A549 (cell line): ENCODE data around the gene IGF1R.

Experiments
- JUN ChIP-seq, 2 experiments: fragments of >200 bp; sonication (Bioruptor Twin); formaldehyde crosslinking; IDR thresholded peaks; 2 replicates in 1 of 2; 3 replicates in 1 of 2; pipeline ENCODE4 v1.6.1; 2016 to 2017
- MYC ChIP-seq: IDR thresholded peaks from 2 replicates; pipeline ENCODE4 v1.6.1; 2012; ENCODE audit warnings: mild to moderate bottlenecking, inconsistent platforms, low read length, improper control_type of control experiment, borderline replicate concordance
- NR3C1 ChIP-seq: fragments of >200 bp; sonication (Bioruptor Twin); formaldehyde crosslinking; IDR thresholded peaks from 3 replicates; pipeline ENCODE4 v1.6.1; 2017
- PBX3 ChIP-seq: IDR thresholded peaks from 2 replicates; pipeline ENCODE4 v1.6.1; 2012
- POLR2A ChIP-seq: IDR thresholded peaks from 2 replicates; pipeline ENCODE4 v1.6.1; 2012; ENCODE audit warnings: mild to moderate bottlenecking, low read length
- SMC3 ChIP-seq: fragments of >200 bp; sonication (Bioruptor Twin); formaldehyde crosslinking; IDR thresholded peaks from 3 replicates; pipeline ENCODE4 v1.6.1; 2018; ENCODE audit warnings: inconsistent platforms
- ZSCAN20 ChIP-seq: fragments of 250-450 bp; sonication (Bioruptor Pico); IDR thresholded peaks from 2 replicates; pipeline ENCODE4 v1.8.0; 2022; ENCODE audit warnings: mild to moderate bottlenecking, moderate library complexity
- TF ChIP-seq, protein P1 (sequence below): fragments of >200 bp; sonication (Bioruptor Twin); formaldehyde crosslinking; IDR thresholded peaks from 3 replicates; pipeline ENCODE4 v1.5.1; 2016

DNA sequence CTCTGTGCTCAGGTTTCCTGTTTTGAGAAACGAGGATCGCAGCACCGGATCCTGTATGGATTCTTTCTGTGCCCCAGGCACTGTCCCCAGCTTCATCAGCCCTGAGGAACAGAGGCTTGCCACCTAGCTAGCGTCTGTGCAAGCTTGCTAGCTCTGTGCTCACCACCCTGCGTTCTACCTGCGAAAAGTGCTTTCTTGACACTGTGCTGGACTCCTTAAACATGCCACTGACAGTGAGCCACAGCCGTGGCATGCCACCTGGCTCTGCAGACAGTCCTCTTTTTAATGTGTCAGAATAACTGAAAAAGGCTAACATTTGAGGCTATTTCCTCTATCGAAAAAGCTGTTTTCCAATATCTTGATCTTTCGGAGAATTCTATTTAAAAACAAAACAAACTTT, 357.8 kb downstream of the IGF1R start:
- TF ChIP-seq POLR2A, result no peak
- no peak for TF ChIP-seq SMC3
- no peak for TF ChIP-seq ZSCAN20 (CRISPR knock-in tag)
- no peak for TF ChIP-seq JUN (IDR thresholded peaks at IDR 0.05)
- no peak for TF ChIP-seq PBX3
- no peak for TF ChIP-seq MYC
- TF ChIP-seq, protein P1, sequence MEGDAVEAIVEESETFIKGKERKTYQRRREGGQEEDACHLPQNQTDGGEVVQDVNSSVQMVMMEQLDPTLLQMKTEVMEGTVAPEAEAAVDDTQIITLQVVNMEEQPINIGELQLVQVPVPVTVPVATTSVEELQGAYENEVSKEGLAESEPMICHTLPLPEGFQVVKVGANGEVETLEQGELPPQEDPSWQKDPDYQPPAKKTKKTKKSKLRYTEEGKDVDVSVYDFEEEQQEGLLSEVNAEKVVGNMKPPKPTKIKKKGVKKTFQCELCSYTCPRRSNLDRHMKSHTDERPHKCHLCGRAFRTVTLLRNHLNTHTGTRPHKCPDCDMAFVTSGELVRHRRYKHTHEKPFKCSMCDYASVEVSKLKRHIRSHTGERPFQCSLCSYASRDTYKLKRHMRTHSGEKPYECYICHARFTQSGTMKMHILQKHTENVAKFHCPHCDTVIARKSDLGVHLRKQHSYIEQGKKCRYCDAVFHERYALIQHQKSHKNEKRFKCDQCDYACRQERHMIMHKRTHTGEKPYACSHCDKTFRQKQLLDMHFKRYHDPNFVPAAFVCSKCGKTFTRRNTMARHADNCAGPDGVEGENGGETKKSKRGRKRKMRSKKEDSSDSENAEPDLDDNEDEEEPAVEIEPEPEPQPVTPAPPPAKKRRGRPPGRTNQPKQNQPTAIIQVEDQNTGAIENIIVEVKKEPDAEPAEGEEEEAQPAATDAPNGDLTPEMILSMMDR, result no peak
- TF ChIP-seq NR3C1, result no peak
